GM18517 (cell line): Measurements from ENCODE around the gene MYO3A.
"Not testable (repeated sequence)": the region's sequence is repeated elsewhere in the genome, so short reads cannot be mapped to it uniquely, and the experiment has no call there.

Source experiments
- ATAC-seq: cut with Tn5 transposase; IDR thresholded peaks from one replicate; pipeline ENCODE4 v1.9.1; 2021; ENCODE audit warnings: mild to moderate bottlenecking, moderate library complexity; ENCODE audit not compliant: unreplicated experiment

MYO3A gene

DNA sequence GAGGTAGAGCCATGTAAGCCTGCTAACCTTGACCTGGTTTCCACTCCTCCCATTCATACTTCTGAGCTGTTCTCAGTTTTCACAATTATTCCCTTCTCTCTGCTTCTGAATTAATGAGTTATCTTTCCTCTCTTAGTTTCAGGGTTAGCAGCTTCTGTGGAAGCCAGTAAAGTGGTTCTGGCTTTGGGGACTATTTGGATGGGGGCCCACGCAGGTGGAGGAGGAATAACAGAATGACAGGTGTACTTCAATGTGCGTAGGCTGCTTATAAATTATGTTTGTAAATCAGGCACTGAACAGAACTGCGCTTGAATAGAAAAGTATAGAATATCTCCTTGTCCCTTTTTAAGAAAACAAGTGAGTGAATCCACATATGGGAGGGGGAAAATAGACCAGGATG is 153.6 kb downstream of the MYO3A start:
- no peak for ATAC-seq

DNA sequence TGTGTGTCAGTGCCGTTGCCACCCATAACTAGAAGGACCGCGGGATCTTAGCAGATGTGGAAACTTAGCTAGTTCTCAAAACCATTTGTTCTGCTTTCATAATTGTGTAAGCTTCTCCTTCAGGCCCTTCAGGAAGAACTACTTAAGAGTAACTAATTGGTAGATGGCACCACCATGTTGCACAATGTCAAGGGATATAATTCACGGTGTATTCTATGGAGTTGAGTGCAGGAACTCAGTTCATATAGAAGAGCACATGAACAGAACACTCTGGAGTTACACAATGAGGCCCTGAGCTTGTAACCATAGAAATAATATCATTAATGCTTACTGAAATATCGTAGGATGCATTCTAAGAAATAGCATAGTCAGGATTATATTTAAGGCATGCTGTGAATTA is 156.0 kb downstream of the MYO3A start:
- ATAC-seq: no peak

DNA sequence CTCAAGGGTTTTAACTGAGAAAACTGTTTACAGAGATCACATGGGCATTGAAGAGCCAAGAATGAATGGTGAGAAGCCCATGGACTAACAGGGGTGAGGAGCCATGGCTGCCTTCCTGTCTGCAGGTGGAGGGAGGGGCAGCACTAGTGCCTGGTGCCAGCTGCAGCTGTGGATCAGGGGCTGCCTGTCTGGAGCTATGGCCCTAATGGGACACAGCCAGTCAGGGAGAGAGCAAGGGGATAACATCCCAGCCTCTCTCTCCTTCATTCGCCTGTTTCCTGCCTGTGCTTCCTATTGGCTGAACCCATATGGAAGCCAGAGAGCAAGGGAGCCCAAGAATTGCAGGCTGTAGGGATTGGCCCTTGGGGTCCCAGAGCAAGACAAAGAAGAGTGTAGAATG is 156.7 kb downstream of the MYO3A start:
- ATAC-seq: no peak

DNA sequence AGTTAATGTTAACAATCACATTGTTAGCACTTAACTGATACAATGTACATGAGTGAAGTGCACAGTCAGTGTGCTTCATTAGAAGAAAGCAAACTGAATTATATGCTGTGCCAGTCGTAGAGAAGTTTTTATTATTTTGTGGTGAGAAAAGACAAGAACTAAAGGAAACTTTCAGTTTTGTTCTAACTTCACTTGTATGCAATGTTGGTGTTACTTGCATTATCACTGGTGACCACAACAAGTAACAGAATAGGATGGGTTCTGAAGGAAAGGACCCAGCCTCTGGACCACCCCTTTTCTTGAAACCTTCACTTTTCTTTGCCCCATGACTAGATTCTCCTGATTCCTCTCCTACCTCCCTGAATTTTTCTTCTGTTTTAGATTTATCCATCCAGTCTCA is 159.2 kb downstream of the MYO3A start:
- ATAC-seq: no peak

DNA sequence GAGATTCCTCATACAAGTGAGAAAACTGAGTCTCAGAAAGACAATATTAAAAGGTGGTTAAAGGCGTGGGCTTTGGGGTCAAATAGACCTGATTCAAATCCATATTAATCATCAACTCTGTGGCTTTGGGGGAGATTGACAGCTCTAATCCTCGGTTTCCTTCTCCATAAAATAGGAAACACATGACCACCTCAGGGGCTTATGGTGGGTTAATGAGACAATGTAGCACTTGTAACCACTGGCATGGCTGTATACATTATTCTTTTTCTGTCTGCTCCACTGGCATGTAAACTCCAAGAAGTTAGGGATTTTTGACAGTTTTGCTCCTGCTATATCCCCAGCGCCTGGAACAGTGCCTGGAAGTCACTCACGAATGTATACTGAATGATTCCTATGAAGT is 161.8 kb downstream of the MYO3A start:
- ATAC-seq: no peak

DNA sequence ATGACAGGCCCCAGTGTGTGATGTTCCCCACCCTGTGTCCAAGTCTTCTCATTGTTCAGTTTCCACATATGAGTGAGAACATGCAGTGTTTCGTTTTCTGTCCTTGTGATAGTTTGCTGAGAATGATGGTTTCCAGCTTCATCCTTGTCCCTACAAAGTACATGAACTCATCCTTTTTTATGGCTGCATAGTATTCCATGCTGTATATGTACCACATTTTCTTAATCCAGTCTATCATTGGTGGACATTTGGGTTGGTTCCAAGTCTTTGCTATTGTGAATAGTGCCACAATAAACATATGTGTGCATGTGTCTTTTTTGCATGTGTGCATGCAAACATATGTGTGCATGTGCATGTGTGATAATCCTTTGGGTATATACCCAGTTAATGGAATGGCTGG is 163.5 kb downstream of the MYO3A start:
- not testable (repeated sequence) for ATAC-seq

DNA sequence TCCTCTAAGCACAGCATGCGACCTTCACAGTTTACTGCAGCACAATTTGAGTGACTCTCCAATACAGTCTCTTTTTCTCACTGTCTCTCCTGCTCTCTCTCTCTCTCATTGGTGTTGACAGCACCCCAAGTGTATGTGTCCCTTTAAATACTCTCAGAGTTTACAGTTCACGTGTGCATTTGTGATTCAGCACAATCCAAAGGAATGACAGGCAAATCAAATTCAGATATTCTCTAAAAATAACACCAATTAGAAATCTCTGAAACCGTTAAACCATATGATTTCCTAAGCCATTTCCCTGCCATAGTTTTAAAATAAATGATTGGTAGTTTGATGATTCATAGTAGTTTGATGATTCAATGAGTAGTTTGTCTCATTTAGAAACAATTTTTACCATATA is 178.5 kb downstream of the MYO3A start:
- ATAC-seq: no peak

DNA sequence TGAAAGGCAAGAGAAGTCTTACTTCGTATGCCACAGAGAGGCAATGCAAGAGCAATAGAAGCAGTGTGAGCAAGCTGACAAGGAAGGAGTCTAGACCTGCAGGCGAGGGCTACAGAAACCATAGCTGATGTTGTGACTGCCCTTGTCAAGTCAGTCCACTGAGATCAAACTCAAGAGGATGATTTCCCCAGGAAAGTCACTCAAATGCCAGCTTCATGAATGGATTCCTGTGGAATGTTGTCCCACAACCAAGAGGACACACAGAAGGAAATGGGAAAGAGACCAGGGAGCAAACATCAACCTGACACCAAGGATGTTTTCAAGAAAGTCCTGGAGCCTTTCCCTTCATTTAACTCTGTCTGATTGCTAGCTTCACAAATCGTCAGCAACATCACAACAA is 204.6 kb downstream of the MYO3A start:
- ATAC-seq: no peak

DNA sequence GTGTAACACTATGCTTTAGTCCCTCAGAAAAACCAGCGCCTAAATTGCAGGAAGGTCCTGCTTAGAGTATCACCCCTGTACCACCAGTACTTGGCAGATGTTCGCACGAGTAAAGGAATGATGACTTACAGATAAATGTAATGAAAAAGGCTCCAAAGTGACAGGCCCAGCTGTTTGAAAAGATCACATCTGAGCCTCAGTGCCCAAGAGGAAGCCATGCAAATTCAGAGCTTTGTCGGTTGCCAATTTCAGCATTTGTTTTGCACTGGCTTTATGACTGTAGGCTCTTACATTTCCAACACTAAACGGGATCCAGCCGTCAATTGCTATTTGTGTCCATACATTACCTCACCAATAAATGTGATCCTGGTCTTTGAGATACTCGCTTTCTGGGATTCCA is 222.0 kb downstream of the MYO3A start:
- no peak for ATAC-seq

DNA sequence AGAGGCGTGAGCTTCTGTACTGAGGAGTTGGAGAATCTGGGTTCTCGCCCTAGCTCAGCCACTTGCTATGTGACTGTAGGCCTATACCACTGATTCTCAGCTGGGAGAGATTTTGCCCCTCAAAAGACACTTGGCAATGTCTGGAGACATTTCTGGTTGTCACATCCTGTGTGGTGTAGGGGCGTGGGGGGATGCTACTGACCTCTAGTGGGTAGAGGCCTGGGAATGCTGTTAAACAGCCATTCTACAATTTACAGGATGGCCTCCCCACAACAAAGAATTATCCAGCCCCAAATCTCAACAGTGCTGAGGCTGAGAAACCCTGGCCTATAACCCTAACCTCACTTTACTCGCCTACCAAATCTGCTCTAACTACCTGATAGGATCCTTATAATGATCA is 223.7 kb downstream of the MYO3A start:
- no peak for ATAC-seq

DNA sequence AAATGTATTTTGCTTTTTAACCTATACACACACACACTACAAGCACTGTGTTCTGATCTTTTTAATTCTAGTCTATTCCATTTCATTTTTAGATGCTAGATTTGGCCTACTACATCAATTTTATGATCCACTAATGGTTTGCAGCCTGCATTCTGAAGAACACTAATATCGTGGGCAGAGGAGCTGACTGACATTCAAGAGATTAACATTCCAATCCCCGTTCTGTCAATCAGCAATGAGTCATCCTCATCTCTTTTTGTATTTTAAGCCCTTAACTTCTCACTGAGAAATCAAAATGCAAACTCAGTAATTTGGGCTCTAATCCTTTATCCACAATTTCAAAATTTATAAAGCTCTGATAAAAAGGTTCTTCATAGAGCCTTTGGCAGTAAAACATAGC is 235.4 kb downstream of the MYO3A start:
- no peak for ATAC-seq

DNA sequence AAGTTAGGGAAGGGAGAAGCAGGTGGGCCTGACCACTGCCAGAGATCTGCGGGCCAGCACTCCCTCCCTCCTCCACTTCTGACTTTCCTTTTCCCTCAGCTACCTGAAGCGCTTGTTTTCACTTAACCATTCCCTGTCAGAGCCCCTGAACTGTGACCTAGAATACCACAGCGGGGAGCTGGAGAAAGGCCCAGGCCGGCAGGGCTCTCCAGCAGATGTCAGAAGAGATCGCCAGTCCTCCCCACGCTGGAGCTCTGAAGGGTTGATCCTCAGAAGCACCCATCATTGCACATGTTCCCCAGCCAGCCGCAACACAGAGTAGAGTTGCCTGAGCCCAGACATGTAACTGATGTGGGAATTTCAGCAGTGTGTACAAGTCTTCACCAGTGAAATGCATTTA is 238.1 kb downstream of the MYO3A start:
- ATAC-seq: no peak

DNA sequence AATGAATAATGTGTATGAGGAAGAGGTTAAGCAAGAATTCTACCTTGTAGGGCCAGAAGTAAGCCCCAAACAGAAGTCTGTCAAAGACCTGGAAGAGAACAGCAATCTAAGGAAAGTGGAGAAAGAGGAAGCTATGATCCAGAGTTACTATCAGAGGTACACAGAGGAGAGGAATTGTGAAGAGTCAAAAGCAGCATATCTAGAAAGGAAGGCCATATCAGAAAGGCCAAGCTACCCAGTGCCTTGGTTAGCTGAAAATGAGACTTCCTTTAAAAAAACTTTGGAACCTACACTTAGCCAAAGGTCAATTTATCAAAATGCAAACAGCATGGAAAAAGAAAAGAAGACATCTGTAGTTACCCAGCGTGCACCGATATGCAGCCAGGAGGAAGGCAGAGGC is 239.8 kb downstream of the MYO3A start:
- ATAC-seq: no peak

DNA sequence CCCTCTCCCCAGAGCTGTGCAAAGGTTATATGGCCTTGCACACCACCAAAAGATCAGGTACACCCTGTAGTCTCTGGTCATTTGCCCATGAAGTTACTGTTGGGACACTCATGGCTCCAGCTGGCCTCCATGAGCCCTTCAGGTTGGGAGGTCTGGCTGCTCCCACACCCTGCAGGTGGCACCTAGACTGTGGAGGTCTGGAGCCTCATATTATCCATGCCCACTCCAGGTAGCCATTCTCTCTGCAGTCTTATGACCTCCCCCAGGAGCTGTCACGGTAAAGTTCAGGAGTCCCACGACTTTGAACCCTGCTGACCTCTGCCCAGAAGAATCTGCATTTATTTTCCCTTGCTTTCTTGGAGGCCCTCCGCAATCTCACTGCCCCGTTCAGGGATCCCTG is 243.3 kb downstream of the MYO3A start:
- ATAC-seq: no peak

DNA sequence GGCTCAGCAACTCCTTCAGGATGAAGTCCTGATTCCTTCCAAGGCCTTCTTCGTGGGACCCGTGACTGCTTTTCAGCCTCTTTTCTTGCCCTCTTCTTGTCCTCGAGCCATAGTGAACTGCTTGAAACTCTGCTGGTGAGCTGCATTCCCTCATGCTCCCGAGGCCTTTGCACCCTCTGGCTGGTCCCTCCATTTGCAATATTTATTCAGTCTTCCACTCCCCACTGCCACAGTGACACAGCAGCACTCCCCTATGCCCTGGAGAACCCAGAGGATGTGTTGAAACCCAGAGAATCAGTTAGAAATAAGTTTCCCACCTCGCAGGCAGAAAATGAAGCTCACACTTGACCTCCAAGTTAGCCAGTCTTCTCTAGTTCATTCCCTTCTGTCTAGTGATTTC is 260.2 kb downstream of the MYO3A start:
- ATAC-seq: no peak

DNA sequence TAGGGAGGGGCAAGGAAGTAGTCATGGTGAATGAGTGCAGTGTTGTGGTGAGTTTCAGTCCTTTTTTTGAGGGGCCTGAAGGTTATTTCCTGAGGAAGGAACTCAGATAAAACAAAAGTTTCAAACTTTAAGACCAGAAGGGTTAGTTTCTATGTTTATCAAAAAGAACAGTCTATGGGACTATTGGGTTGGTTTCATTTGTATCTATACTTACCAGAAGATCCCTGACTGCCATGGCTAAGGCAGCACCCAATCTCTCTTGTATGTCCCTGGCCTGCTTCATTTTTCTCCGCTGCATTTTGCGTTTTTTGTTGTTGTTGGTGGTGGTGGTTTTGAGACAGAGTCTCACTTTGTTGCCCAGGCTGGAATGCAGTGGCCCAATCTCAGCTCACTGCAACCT is 263.2 kb downstream of the MYO3A start:
- no peak for ATAC-seq

DNA sequence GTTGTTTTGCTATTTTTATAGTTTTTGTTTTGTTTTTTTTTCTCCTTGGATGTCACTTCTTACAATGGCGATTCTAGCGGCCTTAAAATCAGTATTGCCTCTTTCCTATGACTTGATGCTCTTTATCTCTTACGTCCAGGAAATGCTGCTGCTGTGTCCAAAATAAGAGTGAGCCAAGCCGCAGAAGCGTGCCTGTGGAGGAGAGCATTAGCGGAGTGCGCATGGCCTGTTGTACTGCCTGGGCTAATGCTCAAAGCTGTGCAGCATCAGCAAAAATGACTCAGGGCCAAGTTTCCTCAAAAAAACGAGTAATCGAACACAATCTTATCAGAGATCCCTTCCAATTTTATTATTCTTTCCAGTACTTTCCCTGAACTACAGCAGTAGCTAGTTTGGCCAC is 264.1 kb downstream of the MYO3A start:
- ATAC-seq: no peak

DNA sequence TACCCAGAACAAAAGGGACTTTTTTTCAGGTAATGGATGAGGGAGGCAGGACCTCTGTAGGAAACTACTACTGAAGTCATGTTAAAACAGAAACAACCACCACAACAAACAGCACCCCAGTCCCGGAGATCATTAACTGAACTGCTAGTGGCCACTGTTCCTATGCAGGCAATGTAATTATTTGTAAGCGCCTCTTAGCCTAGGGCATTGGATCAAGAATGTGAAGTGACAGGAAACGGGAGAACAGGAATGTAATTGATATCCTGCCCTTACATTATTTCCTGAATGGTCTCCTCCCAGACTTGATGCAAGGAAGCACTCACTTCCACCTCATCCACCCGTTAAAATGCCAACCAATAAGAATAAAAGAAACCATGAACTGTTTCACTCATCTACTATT is 265.8 kb downstream of the MYO3A start:
- no peak for ATAC-seq

DNA sequence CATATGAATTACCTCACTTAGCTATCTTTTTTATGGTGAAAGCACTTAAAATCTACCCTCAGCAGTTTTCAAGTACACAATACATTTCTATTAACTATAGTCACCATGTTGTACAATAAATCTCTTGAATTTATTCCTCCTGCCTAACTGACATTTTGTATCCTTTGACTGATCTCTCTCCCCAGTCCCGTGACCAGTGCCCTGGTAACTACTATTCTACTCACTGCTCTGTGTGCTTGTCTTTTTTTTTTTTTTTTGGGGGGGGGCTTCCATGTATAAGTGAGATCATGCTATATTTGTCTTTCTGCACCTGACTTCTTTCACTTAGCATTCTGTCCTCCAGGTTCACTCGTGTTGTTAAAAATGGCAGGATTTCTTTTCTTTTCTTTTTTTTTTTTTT is 271.2 kb downstream of the MYO3A start:
- ATAC-seq: no peak

DNA sequence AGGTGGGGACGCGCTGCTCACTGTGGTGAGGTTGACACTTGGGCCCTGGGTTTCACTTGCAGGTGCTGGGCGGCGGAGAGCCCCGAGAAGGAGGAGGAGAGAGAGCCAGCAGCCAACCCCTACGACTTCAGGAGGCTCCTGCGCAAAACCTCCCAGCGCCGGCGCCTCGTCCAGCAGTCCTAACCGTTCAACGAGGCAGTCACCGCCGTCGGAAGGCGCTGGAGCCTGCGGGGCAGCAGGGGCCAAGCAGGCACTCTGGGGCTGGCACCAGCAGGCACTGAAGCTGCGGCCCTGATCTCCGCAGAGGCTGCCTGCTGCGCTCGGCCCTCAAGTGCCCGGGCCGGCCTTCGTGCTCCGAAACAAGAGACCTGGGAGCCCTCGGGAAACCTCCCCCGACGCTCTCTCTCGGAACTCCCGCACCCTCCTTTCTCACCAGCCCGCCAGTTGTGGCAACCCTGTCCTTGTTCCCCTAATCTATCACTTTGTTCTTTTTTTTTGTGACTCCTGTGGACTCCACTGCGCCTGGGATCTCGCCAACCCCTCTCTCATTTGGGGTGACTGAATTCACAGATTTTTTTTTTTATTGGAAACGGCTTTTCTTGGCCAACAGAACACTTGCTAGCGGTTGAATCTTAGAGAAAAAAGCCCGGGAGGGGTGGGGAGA is 277.9 kb downstream of the MYO3A start:
- no peak for ATAC-seq

DNA sequence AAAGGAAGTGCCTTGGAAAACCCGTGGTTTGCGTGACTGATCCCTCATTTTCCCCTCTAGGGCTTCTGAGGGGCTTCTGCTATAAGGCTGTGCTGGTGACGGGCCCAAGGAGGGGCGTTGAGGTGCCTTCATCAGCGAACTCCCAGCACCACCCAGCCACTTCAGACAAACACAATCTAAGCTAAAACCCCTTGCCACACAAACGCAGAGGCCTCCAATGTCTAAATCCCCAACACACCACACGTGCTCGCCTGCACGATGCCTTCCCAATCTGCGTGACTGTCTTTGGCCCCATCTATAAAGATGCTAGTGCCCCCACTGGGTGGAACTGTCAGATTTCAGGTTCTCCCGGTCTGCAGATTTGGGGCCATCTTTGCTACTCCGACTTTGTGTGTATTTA is 278.5 kb downstream of the MYO3A start:
- no peak for ATAC-seq

DNA sequence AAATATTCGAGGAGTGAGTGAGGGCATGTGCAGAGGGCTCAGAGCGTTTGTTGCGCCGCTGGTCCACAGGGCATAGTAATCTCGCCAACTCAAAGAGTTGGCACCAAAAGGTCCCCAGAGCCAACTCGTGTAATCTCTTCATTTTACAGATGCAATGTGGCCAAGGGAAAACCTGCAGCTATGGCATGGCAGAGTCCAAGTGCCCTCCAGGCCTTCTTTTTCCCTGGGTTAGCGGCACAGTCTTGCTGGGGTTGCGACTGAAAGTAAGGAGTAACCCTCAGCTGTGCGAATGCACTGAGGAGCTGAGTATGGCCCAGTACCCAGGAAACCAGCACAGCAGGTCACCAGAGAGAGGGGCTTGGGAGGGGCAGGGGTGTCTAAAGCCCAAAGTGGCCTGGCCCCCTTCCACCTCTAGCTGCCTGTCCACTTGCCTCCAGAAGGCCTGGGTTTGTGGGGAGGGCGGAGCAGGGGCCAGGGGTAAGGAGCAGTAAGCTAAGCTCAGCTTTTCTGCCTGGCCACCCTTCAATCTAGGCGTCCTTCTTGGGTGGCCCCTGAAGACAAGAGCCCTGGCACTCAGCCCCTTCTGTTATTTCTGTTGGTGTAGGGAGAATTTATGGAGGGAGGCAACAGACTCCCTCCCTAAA is 279.2 kb downstream of the MYO3A start:
- ATAC-seq: no peak

DNA sequence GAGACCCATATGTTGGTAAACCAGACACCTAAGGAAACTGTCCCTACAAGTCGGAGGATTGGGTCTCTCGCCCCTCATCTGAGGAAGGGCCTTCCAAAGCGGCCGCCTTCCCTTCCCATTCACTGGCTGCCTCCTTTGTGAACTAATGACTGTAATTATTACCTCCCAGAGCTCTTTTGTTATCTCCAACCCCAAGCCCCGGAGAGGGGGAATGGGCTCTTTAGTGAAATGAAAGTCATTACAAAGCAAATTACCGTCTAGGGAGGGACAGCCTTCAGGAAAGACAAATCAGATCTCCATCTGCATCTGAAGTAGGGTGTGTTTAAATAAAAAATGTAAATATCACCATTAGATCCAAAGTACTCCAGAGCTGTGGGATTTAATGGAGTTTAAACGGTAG is 280.0 kb downstream of the MYO3A start:
- no peak for ATAC-seq
